NT2/D1 (cell line): ENCODE data around the gene NAPG.
"Not testable (repeated sequence)": the region's sequence is repeated elsewhere in the genome, so short reads cannot be mapped to it uniquely, and the experiment has no call there.

ENCODE experiments used
- DNase-seq: peaks from one replicate; pipeline ENCODE4 v3.0.0-alpha.2; 2011; ENCODE audit warnings: low read depth, low spot score
- H3K27me3 ChIP-seq: 2 replicates; pipeline ENCODE4 v1.6.0; 2011; ENCODE audit warnings: mild to moderate bottlenecking; ENCODE audit not compliant: insufficient read length, insufficient read depth
- H3K36me3 ChIP-seq: 2 replicates; pipeline ENCODE4 v1.6.1; 2011; ENCODE audit warnings: mild to moderate bottlenecking, low read length, mixed read lengths; ENCODE audit not compliant: insufficient read depth, insufficient read length
- H3K4me1 ChIP-seq: 2 replicates; pipeline ENCODE4 v1.5.1; 2011; ENCODE audit not compliant: insufficient read depth, insufficient read length
- H3K4me3 ChIP-seq: 2 replicates; pipeline ENCODE4 v1.5.1; 2011; ENCODE audit warnings: low read depth; ENCODE audit not compliant: insufficient read length
- H3K9ac ChIP-seq: 2 replicates; pipeline ENCODE4 v1.6.0; 2011; ENCODE audit warnings: low read depth; ENCODE audit not compliant: insufficient read length
- H3K9me3 ChIP-seq: 2 replicates; pipeline ENCODE4 v1.5.1; 2011; ENCODE audit warnings: mild to moderate bottlenecking, low read length; ENCODE audit not compliant: insufficient read depth
- SUZ12 ChIP-seq: IDR thresholded peaks from 2 replicates; pipeline ENCODE4 v1.6.1; 2011; ENCODE audit not compliant: insufficient read length, insufficient read depth; ENCODE audit errors: extremely low read depth
- YY1 ChIP-seq: IDR thresholded peaks from 2 replicates; pipeline ENCODE4 v1.6.1; 2011; ENCODE audit not compliant: insufficient read length, insufficient read depth
- ZNF274 ChIP-seq: IDR thresholded peaks from 2 replicates; pipeline ENCODE4 v1.6.1; 2011; ENCODE audit warnings: mild to moderate bottlenecking, low read depth, low read length

The NAPG gene

DNA sequence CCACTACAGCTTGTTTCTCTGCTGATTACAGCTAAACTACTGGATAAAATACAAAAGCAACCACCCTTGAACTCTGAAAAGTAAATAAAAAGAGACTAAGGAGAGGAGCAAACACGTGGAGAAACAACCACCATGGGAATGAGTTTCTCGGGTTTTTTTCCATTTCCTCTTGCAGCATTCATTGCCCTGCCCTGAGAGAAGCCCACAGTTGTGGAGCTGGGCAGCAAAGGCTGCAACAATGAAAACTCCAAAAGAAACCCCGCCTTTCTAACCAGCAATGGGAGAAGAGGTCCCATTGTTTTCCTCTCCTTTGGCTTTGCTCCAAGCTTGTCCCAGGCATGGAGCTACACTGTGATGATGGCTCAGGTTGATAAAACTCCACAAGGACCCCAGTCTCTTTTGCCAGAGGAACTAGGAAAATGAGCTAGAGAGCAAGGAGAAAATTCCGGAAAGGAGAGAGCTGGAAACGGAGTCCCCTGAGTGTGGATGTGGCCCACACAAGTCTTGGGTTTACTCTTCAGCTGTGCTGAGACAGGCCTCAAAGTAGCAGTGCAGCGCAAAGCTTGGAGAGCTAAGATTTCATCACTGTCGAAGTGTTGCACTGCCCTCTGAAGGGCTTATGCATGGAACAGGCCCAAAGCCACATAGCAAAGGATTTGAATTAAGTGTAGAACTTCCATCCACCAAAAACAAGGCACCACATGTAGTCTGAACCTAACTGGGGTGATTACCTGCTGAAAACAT lies 20.9 kb downstream of the NAPG start:
- Histone ChIP-seq H3K4me3 (no peak overlapping the region), H3K27me3 (no peaks in the 10 kb centered on the region), H3K36me3 (peaks cover 62% of the 10 kb centered on the region), H3K9me3 (no peaks in the 10 kb centered on the region), H3K9ac (no peak overlapping the region), H3K4me1 (no peaks in the 10 kb centered on the region)
- no peak for DNase-seq
- TF ChIP-seq YY1 (no peak), SUZ12 (no peak), ZNF274 (no peak)

DNA sequence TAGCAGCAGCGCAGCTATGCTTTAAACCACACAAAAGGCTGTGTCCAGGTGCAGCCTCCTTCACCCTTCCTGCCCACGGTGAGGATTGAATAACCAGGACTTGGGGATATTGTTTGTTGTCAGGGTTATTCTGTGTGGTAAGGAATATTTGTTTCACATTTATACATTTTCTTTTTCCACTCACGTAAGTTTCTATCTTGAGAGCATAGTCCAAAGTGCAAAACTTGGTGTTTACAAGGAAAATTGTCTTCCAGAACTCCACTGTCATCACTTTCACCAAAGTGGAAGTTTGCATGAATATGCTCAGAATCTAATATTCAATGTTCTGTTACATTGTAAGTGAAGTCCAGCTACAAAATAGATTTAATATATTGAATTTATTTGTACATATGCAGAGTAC lies 26.4 kb downstream of the NAPG start:
- no peaks in the 10 kb centered on the region for H3K9me3 ChIP-seq
- no peak overlapping the region for H3K9ac ChIP-seq
- no peak overlapping the region for H3K4me3 ChIP-seq
- no peaks in the 10 kb centered on the region for H3K27me3 ChIP-seq
- no peak for TF ChIP-seq YY1
- no peak for TF ChIP-seq ZNF274
- no peak for TF ChIP-seq SUZ12
- DNase-seq: no peak
- H3K4me1 ChIP-seq: no peaks in the 10 kb centered on the region
- H3K36me3 ChIP-seq: peaks cover 72% of the 10 kb centered on the region

DNA sequence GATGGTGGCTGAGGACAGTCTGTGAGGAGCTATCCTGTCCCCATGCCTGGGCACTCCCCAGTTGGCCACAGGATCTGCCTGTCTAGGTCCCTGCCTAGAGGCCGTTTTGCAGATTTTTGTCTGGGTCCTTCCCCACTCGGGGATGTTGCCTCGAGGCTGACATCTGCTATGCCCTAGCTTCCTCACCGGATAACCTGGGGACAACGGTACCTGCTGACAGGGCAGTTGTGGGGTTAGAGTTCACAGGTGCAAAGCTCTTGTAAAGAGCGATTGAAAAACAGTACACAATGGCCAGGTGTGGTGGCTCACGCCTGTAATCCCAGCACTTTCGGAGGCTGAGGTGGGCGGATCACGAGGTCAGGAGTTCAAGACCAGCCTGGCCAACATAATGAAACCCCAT lies 30.4 kb downstream of the NAPG start:
- not testable (repeated sequence) for DNase-seq, H3K9ac ChIP-seq, H3K4me1 ChIP-seq, H3K4me3 ChIP-seq, H3K9me3 ChIP-seq, H3K27me3 ChIP-seq
- peaks cover 47% of the 10 kb centered on the region for H3K36me3 ChIP-seq

DNA sequence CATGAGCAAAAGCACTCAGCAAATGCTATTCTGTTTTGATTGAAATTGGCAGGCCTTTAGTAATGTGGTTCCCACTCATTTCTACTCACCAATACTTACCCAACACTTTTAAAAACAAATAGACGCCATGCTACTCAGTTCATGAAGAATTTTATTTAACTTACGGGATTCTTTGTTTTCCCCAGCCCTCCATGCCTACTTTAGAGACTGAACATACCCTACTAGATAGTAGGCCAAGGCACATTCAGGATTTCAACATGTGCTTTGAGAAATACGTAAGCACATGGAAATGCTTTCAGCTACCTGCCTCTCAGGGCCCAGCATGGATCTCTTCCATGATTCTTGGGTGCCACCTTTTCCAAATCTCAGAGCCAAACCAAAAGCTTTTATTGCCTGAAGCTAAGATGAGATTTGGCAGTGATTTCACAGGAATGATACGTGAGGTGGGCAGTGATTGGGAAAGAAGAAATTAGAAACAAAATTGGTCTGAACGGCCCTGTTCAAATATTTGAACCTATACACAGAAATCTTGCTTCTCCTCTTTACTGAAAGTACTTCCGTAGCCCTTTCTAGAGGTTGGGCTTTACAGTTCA lies 31.4 kb downstream of the NAPG start:
- H3K4me3 ChIP-seq: no peak overlapping the region
- no peaks in the 10 kb centered on the region for H3K27me3 ChIP-seq
- no peak for DNase-seq
- H3K9ac ChIP-seq: no peak overlapping the region
- no peaks in the 10 kb centered on the region for H3K9me3 ChIP-seq
- TF ChIP-seq ZNF274 (no peak), YY1 (no peak), SUZ12 (no peak)
- H3K36me3 ChIP-seq: peaks cover 39% of the 10 kb centered on the region
- H3K4me1 ChIP-seq: peaks cover 3% of the 10 kb centered on the region

DNA sequence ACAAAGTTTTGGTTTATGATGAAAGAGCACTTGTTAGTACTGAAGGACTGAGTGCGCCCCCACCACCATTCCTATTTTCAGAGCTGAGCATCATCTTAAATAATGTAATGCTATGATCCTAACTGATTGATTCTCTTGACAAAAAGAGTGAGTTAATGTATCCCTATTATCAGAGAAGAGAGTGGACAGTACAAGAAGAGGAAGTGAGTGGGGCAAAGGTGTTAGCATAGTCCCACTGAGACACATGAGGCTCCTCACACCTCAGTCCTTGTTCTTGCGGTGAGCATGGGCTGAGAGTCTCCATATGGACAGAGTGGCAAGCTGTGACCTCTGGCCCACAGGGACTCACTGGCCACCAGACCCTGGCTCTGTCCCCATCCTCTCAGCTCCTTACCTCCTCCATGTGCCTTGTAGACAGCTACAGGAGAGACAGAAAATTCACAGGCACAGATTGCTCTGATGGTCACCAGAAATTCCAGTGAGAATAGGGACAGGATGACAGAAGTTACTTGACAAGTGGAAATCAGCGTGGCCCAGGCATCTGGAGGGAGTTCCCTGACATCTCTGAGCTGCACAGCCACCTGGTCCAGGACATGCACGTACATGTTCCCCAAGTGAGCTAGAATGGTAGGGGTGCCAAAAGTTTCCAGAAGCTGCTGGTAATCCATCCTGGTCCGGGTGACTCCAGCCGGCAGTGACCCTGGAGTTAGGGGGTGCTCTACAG lies 32.6 kb downstream of the NAPG start:
- peaks cover 3% of the 10 kb centered on the region for H3K4me1 ChIP-seq
- no peak overlapping the region for H3K9ac ChIP-seq
- H3K4me3 ChIP-seq: no peak overlapping the region
- H3K9me3 ChIP-seq: no peaks in the 10 kb centered on the region
- TF ChIP-seq ZNF274: no peak
- no peak for TF ChIP-seq YY1
- no peak for TF ChIP-seq SUZ12
- peaks cover 31% of the 10 kb centered on the region for H3K36me3 ChIP-seq
- no peaks in the 10 kb centered on the region for H3K27me3 ChIP-seq
- no peak for DNase-seq

DNA sequence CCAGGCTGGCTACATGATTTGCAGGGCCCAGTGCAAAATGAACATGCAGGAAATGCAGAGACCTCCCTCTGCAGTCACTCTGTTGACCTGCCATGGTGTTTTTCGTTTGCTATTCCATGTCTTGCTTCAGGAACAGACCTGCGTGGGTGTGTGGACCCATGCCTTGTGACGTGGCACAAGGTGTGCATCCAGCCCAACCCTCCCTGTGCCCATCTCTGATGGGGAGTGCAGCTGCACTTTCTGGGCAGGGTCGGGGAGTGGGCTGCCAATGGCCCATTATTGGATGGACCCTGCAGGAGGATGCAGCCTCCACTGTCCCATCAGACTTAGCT lies 33.1 kb downstream of the NAPG start:
- no peak for DNase-seq
- TF ChIP-seq ZNF274: no peak
- no peak for TF ChIP-seq SUZ12
- TF ChIP-seq YY1: no peak
- Histone ChIP-seq H3K4me3 (no peak overlapping the region), H3K36me3 (peaks cover 30% of the 10 kb centered on the region), H3K9ac (no peak overlapping the region), H3K27me3 (no peaks in the 10 kb centered on the region), H3K9me3 (no peaks in the 10 kb centered on the region), H3K4me1 (peaks cover 3% of the 10 kb centered on the region)
